Measurements from ENCODE around the gene FBXW5.

DNA sequence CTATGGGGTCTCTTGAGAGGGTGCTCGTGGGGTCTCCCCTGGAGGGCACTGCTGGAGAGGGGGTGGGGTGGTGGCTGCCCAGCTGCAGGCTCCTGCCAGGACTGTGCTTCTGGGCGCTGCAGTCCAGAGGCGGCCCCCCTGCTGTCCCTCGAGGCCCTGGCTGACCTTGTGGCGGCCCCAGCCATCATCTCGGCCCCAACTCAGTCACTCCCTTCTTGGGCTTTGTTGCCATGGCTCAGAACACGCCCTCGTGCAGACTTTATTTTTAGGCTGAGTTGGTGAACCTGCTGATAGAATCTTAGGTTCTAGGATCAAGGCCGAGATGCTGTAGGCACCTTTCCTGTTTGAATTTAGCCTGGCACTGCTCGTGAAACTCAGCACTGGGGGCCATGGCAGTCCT lies 22.8 kb downstream of the FBXW5 start:
- TF ChIP-seq, protein P1, sequence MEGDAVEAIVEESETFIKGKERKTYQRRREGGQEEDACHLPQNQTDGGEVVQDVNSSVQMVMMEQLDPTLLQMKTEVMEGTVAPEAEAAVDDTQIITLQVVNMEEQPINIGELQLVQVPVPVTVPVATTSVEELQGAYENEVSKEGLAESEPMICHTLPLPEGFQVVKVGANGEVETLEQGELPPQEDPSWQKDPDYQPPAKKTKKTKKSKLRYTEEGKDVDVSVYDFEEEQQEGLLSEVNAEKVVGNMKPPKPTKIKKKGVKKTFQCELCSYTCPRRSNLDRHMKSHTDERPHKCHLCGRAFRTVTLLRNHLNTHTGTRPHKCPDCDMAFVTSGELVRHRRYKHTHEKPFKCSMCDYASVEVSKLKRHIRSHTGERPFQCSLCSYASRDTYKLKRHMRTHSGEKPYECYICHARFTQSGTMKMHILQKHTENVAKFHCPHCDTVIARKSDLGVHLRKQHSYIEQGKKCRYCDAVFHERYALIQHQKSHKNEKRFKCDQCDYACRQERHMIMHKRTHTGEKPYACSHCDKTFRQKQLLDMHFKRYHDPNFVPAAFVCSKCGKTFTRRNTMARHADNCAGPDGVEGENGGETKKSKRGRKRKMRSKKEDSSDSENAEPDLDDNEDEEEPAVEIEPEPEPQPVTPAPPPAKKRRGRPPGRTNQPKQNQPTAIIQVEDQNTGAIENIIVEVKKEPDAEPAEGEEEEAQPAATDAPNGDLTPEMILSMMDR (IDR thresholded peaks at IDR 0.05): no peak
- TF ChIP-seq POLR2AphosphoS5 (IDR thresholded peaks at IDR 0.05): no peak
- no peak for TF ChIP-seq POLR2A (IDR thresholded peaks at IDR 0.05)
- TF ChIP-seq EP300 (IDR thresholded peaks at IDR 0.05; ENCODE audit: low read depth): no peak

Measured in transverse colon (tissue), 4 donors.